Lung (tissue), 12 donors: ENCODE measurements around the gene PAPSS2. TPM values are rescaled to one million over a fixed set of nuclear protein-coding genes. Genes with fewer than 3 reads are reported as not detected.

Experiments used
- ATAC-seq: fragments of 200-7000 bp; cut with Tn5 transposase; one replicate; pipeline ENCODE4 v1.9.1; 2020; ENCODE audit warnings: moderate number of reproducible peaks; ENCODE audit not compliant: insufficient read depth, low FRiP score
- DNase-seq, 3 donors: peaks; one replicate each; pipeline ENCODE4 v3.0.0-alpha.2; 2013 to 2017
- H3K27ac ChIP-seq, 2 donors: one replicate each; pipeline ENCODE4 v1.5.1; 2013; ENCODE audit warnings: mild to moderate bottlenecking in 2 of 2, moderate library complexity in 2 of 2, control low read depth in 1 of 2, inconsistent platforms in 1 of 2, low read depth in 1 of 2, low read length in 1 of 2
- H3K27me3 ChIP-seq, 3 donors: one replicate each; pipeline ENCODE4 v1.5.1; 2013; ENCODE audit warnings: low read length in 2 of 3; ENCODE audit not compliant: control insufficient read depth in 3 of 3, insufficient read depth in 3 of 3
- H3K36me3 ChIP-seq, 4 donors: one replicate each; pipeline ENCODE4 v1.5.1; 2013; ENCODE audit warnings: low read length in 4 of 4, mild to moderate bottlenecking in 1 of 4, moderate library complexity in 1 of 4; ENCODE audit not compliant: control insufficient read depth in 4 of 4, insufficient read depth in 4 of 4
- H3K4me1 ChIP-seq, 5 donors: one replicate each; pipeline ENCODE4 v1.5.1; 2013; ENCODE audit warnings: low read length in 5 of 5, mild to moderate bottlenecking in 2 of 5, moderate library complexity in 1 of 5; ENCODE audit not compliant: control insufficient read depth in 5 of 5, insufficient read depth in 5 of 5
- H3K4me3 ChIP-seq: one replicate; pipeline ENCODE4 v1.5.1; 2013; ENCODE audit warnings: mild to moderate bottlenecking, control low read depth, moderate library complexity
- H3K9ac ChIP-seq, 2 donors: one replicate each; pipeline ENCODE4 v1.5.1; 2013; ENCODE audit warnings: low read length in 2 of 2, control low read depth in 1 of 2; ENCODE audit not compliant: insufficient read depth in 1 of 2
- H3K9me3 ChIP-seq, 4 donors: one replicate each; pipeline ENCODE4 v1.5.1; 2013; ENCODE audit warnings: low read length in 3 of 4, mild to moderate bottlenecking in 1 of 4, moderate library complexity in 1 of 4; ENCODE audit not compliant: control insufficient read depth in 4 of 4, insufficient read depth in 3 of 4
- CTCF ChIP-seq: IDR thresholded peaks from 2 replicates; pipeline ENCODE4 v1.5.1; 2012; ENCODE audit warnings: mild to moderate bottlenecking; ENCODE audit errors: control extremely low read depth, extremely low read depth
- WGBS, 2 donors: extraction: QIAGEN DNeasy Blood & Tissue Kit; methylation state at CpG; one replicate each; pipeline ENCODE4 v1.1.7; 2013; 5-methylcytosine and 5-hydroxymethylcytosine counted together
- polyA plus RNA-seq, 2 donors: library from polyadenylated mRNA; stranded (reverse); fragments of 200-250 nt; gene quantifications; one replicate each; pipeline ENCODE4 v1.2.1, GENCODE V29; 2013
- total RNA-seq, 2 donors: library from RNA; depleted of rRNA in 1 of 2; stranded (reverse); fragments of >200 nt in 1 of 2; gene quantifications; one replicate each; pipeline ENCODE4 v1.2.1, GENCODE V29; 2014 to 2021
- donor health status: control.
- donor health status: control.
- donor health status: Bipolar disorder and iron deficiency.
- donor health status: healthy.
- donor health status: DM: yes; HTN: yes; CAD: no.

The PAPSS2 gene
- total and polyA plus RNA-seq, 4 donors: 29.0 to 107 (median 81.1) TPM

- no peak for TF ChIP-seq CTCF
- H3K9ac ChIP-seq: no peak overlapping the region
- WGBS, 2 donors: 29 to 40% methylated on average over 3 of the region's 3 CpGs
- H3K4me1 ChIP-seq: peaks cover 0 to 15% (median under 1%) of the 10 kb centered on the region in 5 donors
- H3K36me3 ChIP-seq: no peaks in the 10 kb centered on the region
- H3K27me3 ChIP-seq: no peaks in the 10 kb centered on the region
- H3K4me3 ChIP-seq: no peak overlapping the region
- no peak overlapping the region for H3K27ac ChIP-seq
- no peak for DNase-seq
- peaks cover 0 to 3% (median 0%) of the 10 kb centered on the region in 4 donors for H3K9me3 ChIP-seq
- ATAC-seq: peak; percentile 67
Observed at GRCh38 chr10:87691506-87692070, 31.9 kb downstream of the PAPSS2 start.

GRCh38 chr10:87692956-87693484 is 33.3 kb downstream of the PAPSS2 start:
- 76 to 83% methylated on average over 3 of the region's 3 CpGs for WGBS, 2 donors
- H3K4me1 ChIP-seq: peaks cover 0 to 14% (median 0%) of the 10 kb centered on the region in 5 donors
- no peak overlapping the region for H3K27ac ChIP-seq
- ATAC-seq (no peak), DNase-seq (no peak)
- H3K9me3 ChIP-seq: peaks cover 0 to 3% (median 0%) of the 10 kb centered on the region in 4 donors
- no peak overlapping the region for H3K9ac ChIP-seq
- TF ChIP-seq CTCF: no peak
- no peak overlapping the region for H3K4me3 ChIP-seq
- H3K36me3 ChIP-seq: no peaks in the 10 kb centered on the region
- no peaks in the 10 kb centered on the region for H3K27me3 ChIP-seq

GRCh38 chr10:87694011-87694794 is 34.5 kb downstream of the PAPSS2 start:
- no peaks in the 10 kb centered on the region for H3K27me3 ChIP-seq
- H3K4me1 ChIP-seq: peaks cover 0 to 14% (median 0%) of the 10 kb centered on the region in 5 donors
- peaks cover 0 to 3% (median 0%) of the 10 kb centered on the region in 4 donors for H3K9me3 ChIP-seq
- TF ChIP-seq CTCF: no peak
- H3K27ac ChIP-seq: peak overlapping the region in 1 of 2 donors; percentile 39
- H3K36me3 ChIP-seq: no peaks in the 10 kb centered on the region
- 82 to 86% methylated on average over 4 of the region's 4 CpGs for WGBS, 2 donors
- H3K9ac ChIP-seq: no peak overlapping the region
- DNase-seq: peak in 2 of 3 donors; percentile 37 to 62
- no peak overlapping the region for H3K4me3 ChIP-seq
- no peak for ATAC-seq
